ENCODE measurements around the gene PSMD8. TPM values are rescaled to one million over a fixed set of nuclear protein-coding genes. Genes with fewer than 3 reads are reported as not detected.

The PSMD8 gene
- total and polyA plus RNA-seq, 2 donors (not counting 3 experiments of a cell fraction or from before 2014, with no cell fraction given), result 203 to 543 TPM

DNA sequence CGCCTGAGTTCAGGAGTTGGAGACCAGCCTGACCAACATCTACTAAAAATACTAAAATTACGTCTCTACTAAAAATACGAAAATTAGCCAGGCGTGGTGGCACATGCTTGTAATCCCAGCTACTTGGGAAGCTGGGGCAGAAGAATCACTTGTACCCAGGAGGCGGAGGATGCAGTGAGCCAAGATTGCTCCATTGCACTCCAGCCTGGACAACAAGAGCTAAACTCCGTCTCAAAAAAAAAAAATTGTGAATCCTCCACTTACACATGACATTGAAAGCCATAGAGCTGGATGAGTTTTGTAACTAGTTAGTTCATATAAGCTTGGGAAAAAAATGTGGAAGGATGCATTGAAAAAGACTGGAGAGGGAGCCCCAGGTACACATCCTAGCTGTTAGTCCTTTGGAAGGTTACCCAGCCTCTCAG, 452 bp upstream of the PSMD8 start:
- CTCF ChIA-PET, result interaction anchor here (0.6 to 1.8 kb wide), 19 partner anchors 11 to 557 kb away, joined by 3 to 20 read pairs (median 4); partner anchors contain the start of genes CATSPERG, FAM98C, GGN and MRPS12
- Histone ChIP-seq H3K4me2 (ENCODE audit: insufficient read depth, low read length) (peak overlapping the region; percentile 86), H4K20me1 (replicated peaks; ENCODE audit: control insufficient read depth, extremely low read depth, insufficient read depth, low read length) (no peaks in the 10 kb centered on the region), H3K4me3 (replicated peaks in 1 of 3; ENCODE audit: insufficient read depth in 1 of 3, low read depth in 1 of 3, low read length in 3 of 3) (peak overlapping the region; percentile 24 to 61 (median 46)), H3K4me1 (ENCODE audit: control insufficient read depth, extremely low read depth, insufficient read depth, low read length) (peaks cover 14% of the 10 kb centered on the region), H3K9me1 (replicated peaks; ENCODE audit: control insufficient read depth, extremely low read depth, insufficient read depth, low read length) (no peaks in the 10 kb centered on the region), H3K27me3 (ENCODE audit: control insufficient read depth in 2 of 2, insufficient read depth in 2 of 2, low read length in 2 of 2) (peaks cover 4 to 6% of the 10 kb centered on the region in 2 experiments), H3K9ac (replicated peaks; ENCODE audit: extremely low read depth, insufficient read depth, low read length) (peak overlapping the region; percentile 59), H3K79me2 (ENCODE audit: control insufficient read depth, insufficient read depth, low read length) (peaks cover 27% of the 10 kb centered on the region), H2AFZ (ENCODE audit: low read depth, low read length) (peak overlapping the region; percentile 98), H3K9me3 (replicated peaks; ENCODE audit: control insufficient read depth, insufficient read depth, low read length) (no peaks in the 10 kb centered on the region), H3K27ac (ENCODE audit: insufficient read depth, low read depth, low read length) (peak overlapping the region; percentile 54), H3K36me3 (ENCODE audit: control insufficient read depth in 2 of 2, extremely low read depth in 1 of 2, insufficient read depth in 2 of 2, low read length in 2 of 2) (peaks cover 0 to 9% of the 10 kb centered on the region in 2 experiments)
- TF ChIP-seq, protein P1, sequence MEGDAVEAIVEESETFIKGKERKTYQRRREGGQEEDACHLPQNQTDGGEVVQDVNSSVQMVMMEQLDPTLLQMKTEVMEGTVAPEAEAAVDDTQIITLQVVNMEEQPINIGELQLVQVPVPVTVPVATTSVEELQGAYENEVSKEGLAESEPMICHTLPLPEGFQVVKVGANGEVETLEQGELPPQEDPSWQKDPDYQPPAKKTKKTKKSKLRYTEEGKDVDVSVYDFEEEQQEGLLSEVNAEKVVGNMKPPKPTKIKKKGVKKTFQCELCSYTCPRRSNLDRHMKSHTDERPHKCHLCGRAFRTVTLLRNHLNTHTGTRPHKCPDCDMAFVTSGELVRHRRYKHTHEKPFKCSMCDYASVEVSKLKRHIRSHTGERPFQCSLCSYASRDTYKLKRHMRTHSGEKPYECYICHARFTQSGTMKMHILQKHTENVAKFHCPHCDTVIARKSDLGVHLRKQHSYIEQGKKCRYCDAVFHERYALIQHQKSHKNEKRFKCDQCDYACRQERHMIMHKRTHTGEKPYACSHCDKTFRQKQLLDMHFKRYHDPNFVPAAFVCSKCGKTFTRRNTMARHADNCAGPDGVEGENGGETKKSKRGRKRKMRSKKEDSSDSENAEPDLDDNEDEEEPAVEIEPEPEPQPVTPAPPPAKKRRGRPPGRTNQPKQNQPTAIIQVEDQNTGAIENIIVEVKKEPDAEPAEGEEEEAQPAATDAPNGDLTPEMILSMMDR (IDR thresholded peaks at IDR 0.05; ENCODE audit: extremely low read depth in 1 of 2, insufficient read depth in 1 of 2, low read depth in 1 of 2, low read length in 2 of 2), result no peak
- no peak for TF ChIP-seq POLR2AphosphoS5 (IDR thresholded peaks at IDR 0.05; ENCODE audit: insufficient read depth, low read depth, low read length)
- TF ChIP-seq GATA2 (IDR thresholded peaks at IDR 0.05; ENCODE audit: insufficient read depth, insufficient read length, low read depth, low read length), result no peak
- TF ChIP-seq POLR2A (IDR thresholded peaks at IDR 0.05; ENCODE audit: low read depth, low read length), result no peak
- no peak for TF ChIP-seq EZH2 (IDR thresholded peaks at IDR 0.05; ENCODE audit: borderline replicate concordance, low read depth, low read length, severe bottlenecking)
- intact Hi-C loops (cut with micrococcal nuclease), result loop anchor here (1.0 to 2.0 kb wide), 5 partner anchors 12 to 130 kb away; partner anchors contain the start of genes CATSPERG, FAM98C, GGN and SPRED3
- dilution Hi-C loops (cut with MboI; ENCODE audit: extremely low pct_ligation_motif_present, low sequenced_read_pairs), result no loop called here
- FAIRE-seq (no peak), DNase-seq (ENCODE audit: low read depth, low spot score) (no peak)
- POLR2A ChIA-PET, result interaction anchor here (0.9 to 1.9 kb wide), 5 partner anchors 12 to 38 kb away, joined by 3 to 39 read pairs (median 9); partner anchors contain the start of genes CATSPERG, FAM98C, GGN and SPRED3
- BruUV-seq (replicated peaks), result TSS peak; percentile 69
